A673 (cell line): ENCODE results near the gene ANO2. TPM values are rescaled to one million over a fixed set of nuclear protein-coding genes. Genes with fewer than 3 reads are reported as not detected.

Source experiments
- BruUV-seq: library from RNA; stranded (reverse); fragments of 400-500 nt; replicated peaks from 2 replicates; lab custom pipeline; 2021; lab: Mats Ljungman, UMichigan
- CTCF ChIA-PET: fragments of 300-600 bp; sonication (Branson Sonifier 250); formaldehyde crosslinking; loops from one replicate; lab custom pipeline; 2022; ENCODE audit warnings: antibody characterized with exemption; lab: Charles Lee
- POLR2A ChIA-PET: fragments of 300-600 bp; sonication (Branson Sonifier 250); formaldehyde crosslinking; loops from one replicate; lab custom pipeline; 2022; ENCODE audit warnings: antibody characterized with exemption; ENCODE audit not compliant: low non-redundant PET; lab: Charles Lee
- DNase-seq: peaks from one replicate; pipeline ENCODE4 v3.0.0-alpha.2; 2015; ENCODE audit warnings: low spot score
- H3K27ac ChIP-seq: fragments of 200-600 bp; sonication (generic); 2 replicates; pipeline ENCODE4 v1.5.1; 2016; ENCODE audit warnings: mixed run types, low read depth, mild to moderate bottlenecking, mixed read lengths, antibody characterized with exemption, low read length; ENCODE audit not compliant: poor library complexity, severe bottlenecking
- H3K27me3 ChIP-seq: fragments of 200-600 bp; sonication (generic); replicated peaks from 2 replicates; pipeline ENCODE4 v1.6.1; 2017; ENCODE audit warnings: mixed run types, low read depth, mild to moderate bottlenecking, mixed read lengths, antibody characterized with exemption, low read length; ENCODE audit not compliant: insufficient read depth, poor library complexity
- H3K36me3 ChIP-seq: fragments of 200-600 bp; sonication (generic); 2 replicates; pipeline ENCODE4 v1.6.1; 2016; ENCODE audit warnings: mixed run types, mild to moderate bottlenecking, mixed read lengths, antibody characterized with exemption, low read length; ENCODE audit not compliant: insufficient read depth, poor library complexity, severe bottlenecking
- H3K4me1 ChIP-seq: fragments of 200-600 bp; sonication (generic); 2 replicates; pipeline ENCODE4 v1.6.1; 2017; ENCODE audit warnings: mixed run types, mild to moderate bottlenecking, mixed read lengths, antibody characterized with exemption, low read length; ENCODE audit not compliant: insufficient read depth, poor library complexity, severe bottlenecking
- H3K4me3 ChIP-seq: fragments of 200-600 bp; sonication (generic); 2 replicates; pipeline ENCODE4 v1.5.1; 2016; ENCODE audit warnings: low read depth, mixed run types, mild to moderate bottlenecking, mixed read lengths, low read length; ENCODE audit not compliant: poor library complexity, severe bottlenecking
- H3K9me3 ChIP-seq: fragments of 200-600 bp; sonication (generic); 2 replicates; pipeline ENCODE4 v1.6.1; 2016; ENCODE audit warnings: mixed run types, low read depth, mild to moderate bottlenecking, mixed read lengths, antibody characterized with exemption, low read length; ENCODE audit not compliant: poor library complexity, severe bottlenecking
- CTCF ChIP-seq: fragments of 300-800, 200-600 bp; sonication (generic); conservative IDR thresholded peaks from 2 replicates; pipeline ENCODE4 v1.5.1; 2017; ENCODE audit warnings: low read depth, mild to moderate bottlenecking, antibody characterized with exemption, low read length, moderate library complexity, mixed read lengths
- EZH2 ChIP-seq: fragments of 200-600 bp; sonication (generic); IDR thresholded peaks from 2 replicates; pipeline ENCODE4 v1.6.1; 2017; ENCODE audit warnings: borderline replicate concordance, low read depth, mild to moderate bottlenecking, mixed read lengths, antibody characterized with exemption, low read length; ENCODE audit not compliant: poor library complexity, severe bottlenecking
- intact Hi-C: fragments of 100-400 bp; cut with micrococcal nuclease; formaldehyde crosslinking; loops from one replicate; pipeline ENCODE4 v1.10.0; 2022; ENCODE audit not compliant: unreplicated experiment
- total RNA-seq: library from RNA; stranded (reverse); gene quantifications from 2 replicates; pipeline ENCODE4 v1.2.3, GENCODE V29; 2021

Gene ANO2
- total RNA-seq, 1 experiment from 2014 or later: not detected

- Histone ChIP-seq H3K4me3 (no peak overlapping the region), H3K4me1 (no peaks in the 10 kb centered on the region), H3K9me3 (no peaks in the 10 kb centered on the region), H3K36me3 (no peaks in the 10 kb centered on the region), H3K27me3 (peaks cover 30% of the 10 kb centered on the region), H3K27ac (no peak overlapping the region)
- TF ChIP-seq EZH2 (no peak), CTCF (no peak)
- BruUV-seq: no TSS peak
- no peak for DNase-seq
- intact Hi-C loops: no loop called here
- POLR2A ChIA-PET: no interaction called here
- CTCF ChIA-PET: no interaction called here
Measured at GRCh38 chr12:5881101-5881606, 63.9 kb downstream of the ANO2 start.

- POLR2A ChIA-PET: no interaction called here
- no peak for DNase-seq
- H3K9me3 ChIP-seq: no peaks in the 10 kb centered on the region
- no peaks in the 10 kb centered on the region for H3K4me1 ChIP-seq
- peaks cover 19% of the 10 kb centered on the region for H3K27me3 ChIP-seq
- intact Hi-C loops: no loop called here
- no TSS peak for BruUV-seq
- H3K36me3 ChIP-seq: no peaks in the 10 kb centered on the region
- CTCF ChIA-PET: no interaction called here
- TF ChIP-seq CTCF (no peak), EZH2 (no peak)
- no peak overlapping the region for H3K4me3 ChIP-seq
- H3K27ac ChIP-seq: no peak overlapping the region
Measured at GRCh38 chr12:5875851-5876250, 69.2 kb downstream of the ANO2 start.

- POLR2A ChIA-PET: no interaction called here
- CTCF ChIA-PET: no interaction called here
- BruUV-seq: no TSS peak
Measured at GRCh38 chr12:5874514-5874913, 70.5 kb downstream of the ANO2 start.

More at GRCh38 chr12:5874514-5874913, 70.5 kb downstream of the ANO2 start:
- Histone ChIP-seq H3K27me3 (peaks cover 12% of the 10 kb centered on the region), H3K36me3 (no peaks in the 10 kb centered on the region), H3K4me1 (no peaks in the 10 kb centered on the region), H3K27ac (no peak overlapping the region), H3K9me3 (no peaks in the 10 kb centered on the region), H3K4me3 (no peak overlapping the region)
- TF ChIP-seq EZH2 (no peak), CTCF (no peak)
- no peak for DNase-seq
- intact Hi-C loops: no loop called here
